HEK293T (cell line): ENCODE results near the gene HOXD10.
A peak's percentile ranks its signal among the peaks of the same experiment; 100 is the strongest.

Experiments used
- CTCF ChIA-PET: fragments of 350-600 bp; formaldehyde crosslinking; extraction: SDS; loops from one replicate; lab custom pipeline; 2021; ENCODE audit warnings: antibody characterized with exemption, inconsistent platforms; lab: Yijun Ruan, JAX
- POLR2A ChIA-PET: fragments of 350-600 bp; formaldehyde crosslinking; extraction: SDS; loops from one replicate; lab custom pipeline; 2020; ENCODE audit warnings: antibody characterized with exemption, inconsistent platforms; lab: Yijun Ruan, JAX
- DNase-seq: peaks from one replicate; pipeline ENCODE4 v3.0.0; 2012; ENCODE audit warnings: mixed read lengths; ENCODE audit errors: extremely low spot score
- ARNT ChIP-seq: fragments of 450-650 bp; IDR thresholded peaks from 2 replicates; pipeline ENCODE4 v1.6.1; 2017; ENCODE audit warnings: mild to moderate bottlenecking
- BHLHE40 ChIP-seq: fragments of 450-650 bp; IDR thresholded peaks from 2 replicates; pipeline ENCODE4 v1.6.1; 2016; ENCODE audit warnings: mild to moderate bottlenecking, moderate library complexity, borderline replicate concordance
- CTBP1 ChIP-seq: fragments of 450-650 bp; IDR thresholded peaks from 2 replicates; pipeline ENCODE4 v1.6.1; 2016; ENCODE audit warnings: borderline replicate concordance
- ELF4 ChIP-seq: fragments of 450-650 bp; IDR thresholded peaks from 2 replicates; pipeline ENCODE4 v1.6.1; 2017; ENCODE audit warnings: antibody characterized with exemption
- FOXA1 ChIP-seq: fragments of 450-650 bp; IDR thresholded peaks from 2 replicates; pipeline ENCODE4 v1.6.1; 2016; ENCODE audit warnings: mild to moderate bottlenecking
- FOXK2 ChIP-seq: fragments of 450-650 bp; IDR thresholded peaks from 2 replicates; pipeline ENCODE4 v1.6.1; 2016; ENCODE audit warnings: mild to moderate bottlenecking
- FOXM1 ChIP-seq: fragments of 450-650 bp; IDR thresholded peaks from 2 replicates; pipeline ENCODE4 v1.6.1; 2017; ENCODE audit warnings: mild to moderate bottlenecking, borderline replicate concordance
- HDGF ChIP-seq: fragments of 450-650 bp; IDR thresholded peaks from 2 replicates; pipeline ENCODE4 v1.6.1; 2017; ENCODE audit warnings: antibody characterized with exemption, borderline replicate concordance
- L3MBTL2 ChIP-seq: fragments of 450-650 bp; conservative IDR thresholded peaks from 2 replicates; pipeline ENCODE4 v1.6.1; 2016; ENCODE audit warnings: mild to moderate bottlenecking
- LEF1 ChIP-seq: fragments of 450-650 bp; IDR thresholded peaks from 2 replicates; pipeline ENCODE4 v1.6.1; 2017; ENCODE audit warnings: mild to moderate bottlenecking, borderline replicate concordance
- NFRKB ChIP-seq: fragments of 450-650 bp; IDR thresholded peaks from 2 replicates; pipeline ENCODE4 v1.6.1; 2016; ENCODE audit warnings: mild to moderate bottlenecking, moderate library complexity
- SP1 ChIP-seq: fragments of 450-650 bp; IDR thresholded peaks from 2 replicates; pipeline ENCODE4 v1.6.1; 2017
- SUZ12 ChIP-seq: fragments of 450-650 bp; IDR thresholded peaks from 2 replicates; pipeline ENCODE4 v1.6.1; 2016; ENCODE audit warnings: mild to moderate bottlenecking
- TARDBP ChIP-seq: fragments of 450-650 bp; IDR thresholded peaks from 2 replicates; pipeline ENCODE4 v1.6.1; 2016
- ZNF384 ChIP-seq: fragments of 450-650 bp; IDR thresholded peaks from 2 replicates; pipeline ENCODE4 v1.6.1; 2016
- TF ChIP-seq, protein P1 (sequence below): fragments of 450-650 bp; IDR thresholded peaks from 2 replicates; pipeline ENCODE4 v1.6.1; 2016

HOXD10 gene

DNA sequence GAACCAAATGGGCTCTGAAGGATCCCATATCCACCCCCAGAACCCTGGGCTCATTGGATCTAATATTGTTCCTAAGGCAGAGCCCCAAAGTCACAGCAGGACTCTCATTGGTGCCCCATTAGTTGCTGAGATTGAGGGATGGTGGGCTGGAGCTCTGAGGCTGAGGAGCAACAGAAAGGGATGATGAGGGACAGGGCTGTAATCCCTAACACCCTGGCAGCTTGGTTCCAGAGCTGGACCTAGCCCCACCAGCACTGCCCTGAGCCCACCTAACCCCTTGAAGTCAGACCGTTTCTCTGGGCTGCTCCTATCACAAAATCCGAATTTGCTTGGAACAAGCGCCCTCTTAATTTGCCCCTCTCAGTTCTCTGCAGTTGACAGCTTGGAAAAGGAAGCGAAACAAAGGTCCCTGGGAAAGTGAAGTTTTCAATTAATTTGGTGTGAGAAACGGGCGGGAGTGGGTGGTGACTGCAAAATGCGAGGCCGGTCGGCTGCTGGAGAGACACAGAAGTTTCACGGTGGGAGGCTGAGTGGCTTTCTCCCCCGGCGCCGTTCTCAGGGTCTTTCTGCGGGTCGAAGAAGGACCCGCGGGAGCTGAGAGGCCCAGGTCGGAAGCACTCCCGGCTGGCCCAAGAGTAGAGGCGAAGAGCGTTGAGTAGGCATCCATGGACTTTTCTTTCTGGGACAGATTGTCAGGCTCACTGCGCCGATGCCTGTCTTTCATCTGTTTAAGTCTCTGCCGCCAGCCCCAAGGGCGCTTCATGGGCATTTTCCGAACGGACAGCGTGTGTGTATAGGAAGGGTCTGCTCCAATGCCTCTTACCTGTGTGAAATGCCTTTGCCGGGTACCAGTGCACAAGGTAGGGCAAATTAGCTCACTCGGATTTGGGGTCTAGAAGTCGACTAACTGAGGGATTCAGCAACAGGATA, 25.0 kb upstream of the HOXD10 start:
- TF ChIP-seq ELF4 = no peak
- no peak for TF ChIP-seq HDGF
- TF ChIP-seq ARNT = no peak
- no peak for TF ChIP-seq FOXM1
- no peak for TF ChIP-seq SUZ12
- TF ChIP-seq FOXA1 = no peak
- no peak for TF ChIP-seq TARDBP
- TF ChIP-seq BHLHE40 = no peak
- no peak for TF ChIP-seq CTBP1
- no peak for TF ChIP-seq NFRKB
- no peak for TF ChIP-seq FOXK2
- TF ChIP-seq SP1 = no peak
- no peak for TF ChIP-seq LEF1
- ChIA-PET CTCF (interaction anchor here (0.6 to 1.0 kb wide), 2 partner anchors 13 to 771 kb away, joined by 4 to 5 read pairs; no protein-coding TSS in a partner anchor), POLR2A (interaction anchor here (0.5 to 6.5 kb wide), 4 partner anchors 12 to 738 kb away, joined by 3 to 117 read pairs (median 4); partner anchors contain the start of gene HOXD11)
- DNase-seq = no peak

DNA sequence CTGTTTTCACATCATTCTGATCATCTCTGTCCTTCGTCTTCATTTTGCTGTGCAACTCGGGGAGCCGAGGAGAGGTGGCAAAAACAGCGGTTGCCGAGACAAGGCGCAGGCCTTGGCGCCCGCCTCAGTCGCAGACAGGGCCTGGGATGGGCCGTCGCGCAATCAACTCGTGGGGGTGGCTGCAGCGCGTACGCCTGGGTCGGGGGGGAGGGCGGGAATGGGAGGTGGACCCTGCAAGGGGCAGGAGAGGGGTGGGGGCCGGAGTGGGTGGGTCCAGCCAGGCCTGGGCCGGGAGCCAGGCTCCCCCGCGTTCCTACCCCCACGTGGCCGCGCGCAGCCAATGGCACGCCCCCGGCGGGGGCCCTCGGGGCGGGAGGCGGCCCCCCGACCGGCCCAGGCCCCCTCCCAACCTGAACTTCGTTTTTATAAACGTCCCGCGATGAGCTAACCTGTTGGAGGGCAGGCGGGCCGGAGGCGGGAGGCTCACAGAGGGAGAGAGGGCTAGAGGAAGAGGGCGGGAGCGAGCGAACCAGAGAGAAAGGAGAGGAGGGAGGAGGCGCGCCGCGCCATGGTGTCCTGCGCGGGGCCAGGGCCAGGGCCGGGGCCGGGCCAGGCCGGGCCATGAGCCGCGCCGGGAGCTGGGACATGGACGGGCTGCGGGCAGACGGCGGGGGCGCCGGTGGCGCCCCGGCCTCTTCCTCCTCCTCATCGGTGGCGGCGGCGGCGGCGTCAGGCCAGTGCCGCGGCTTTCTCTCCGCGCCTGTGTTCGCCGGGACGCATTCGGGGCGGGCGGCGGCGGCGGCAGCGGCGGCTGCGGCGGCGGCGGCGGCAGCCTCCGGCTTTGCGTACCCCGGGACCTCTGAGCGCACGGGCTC, 24.1 kb upstream of the HOXD10 start, which contains the start of gene HOXD13:
Gene HOXD13 (plus strand): TSS at position 452 of the 875 bp plus-strand sequence. CDS start 170 bp downstream, at position 622.
- ChIA-PET CTCF (interaction anchor here (0.6 to 1.0 kb wide), 2 partner anchors 12 to 772 kb away, joined by 4 to 5 read pairs; no protein-coding TSS in a partner anchor), POLR2A (interaction anchor here (0.5 to 6.5 kb wide), 5 partner anchors 12 to 739 kb away, joined by 3 to 117 read pairs (median 3); partner anchors contain the start of gene HOXD11)
- peak; percentile 94 for TF ChIP-seq FOXM1
- peak; percentile 74 for TF ChIP-seq L3MBTL2
- TF ChIP-seq CTBP1 = no peak
- 0 out of 2 replicates have a peak, but pooled peaks have one; percentile 56 for TF ChIP-seq LEF1
- DNase-seq = peak; percentile 87

DNA sequence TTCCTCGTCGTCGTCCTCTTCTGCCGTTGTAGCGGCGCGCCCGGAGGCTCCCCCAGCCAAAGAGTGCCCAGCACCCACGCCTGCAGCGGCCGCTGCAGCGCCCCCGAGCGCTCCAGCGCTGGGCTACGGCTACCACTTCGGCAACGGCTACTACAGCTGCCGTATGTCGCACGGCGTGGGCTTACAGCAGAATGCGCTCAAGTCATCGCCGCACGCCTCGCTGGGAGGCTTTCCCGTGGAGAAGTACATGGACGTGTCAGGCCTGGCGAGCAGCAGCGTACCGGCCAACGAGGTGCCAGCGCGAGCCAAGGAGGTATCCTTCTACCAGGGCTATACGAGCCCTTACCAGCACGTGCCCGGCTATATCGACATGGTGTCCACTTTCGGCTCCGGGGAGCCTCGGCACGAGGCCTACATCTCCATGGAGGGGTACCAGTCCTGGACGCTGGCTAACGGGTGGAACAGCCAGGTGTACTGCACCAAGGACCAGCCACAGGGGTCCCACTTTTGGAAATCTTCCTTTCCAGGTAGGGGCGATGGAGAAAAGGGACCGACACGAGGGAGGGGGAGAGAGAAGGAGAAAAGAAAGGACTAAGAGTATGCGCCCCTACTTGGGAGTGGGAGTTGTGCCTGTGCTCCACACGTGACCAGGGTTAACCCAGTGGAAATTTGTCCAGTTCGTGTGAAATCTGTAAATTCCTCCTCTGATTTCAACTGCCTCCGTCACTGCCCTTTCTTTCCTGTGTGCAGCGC, 23.3 kb upstream of the HOXD10 start:
- ChIA-PET POLR2A (interaction anchor here (0.8 to 6.5 kb wide), 5 partner anchors 11 to 92 kb away, joined by 3 to 117 read pairs (median 4); partner anchors contain the start of genes HOXD11 and LNPK), CTCF (interaction anchor here (0.6 to 1.0 kb wide), 5 partner anchors 8 to 1173 kb away, joined by 3 to 4 read pairs (median 3); no protein-coding TSS in a partner anchor)
- DNase-seq = no peak
- TF ChIP-seq L3MBTL2 (peak; percentile 94), CTBP1 (no peak)

DNA sequence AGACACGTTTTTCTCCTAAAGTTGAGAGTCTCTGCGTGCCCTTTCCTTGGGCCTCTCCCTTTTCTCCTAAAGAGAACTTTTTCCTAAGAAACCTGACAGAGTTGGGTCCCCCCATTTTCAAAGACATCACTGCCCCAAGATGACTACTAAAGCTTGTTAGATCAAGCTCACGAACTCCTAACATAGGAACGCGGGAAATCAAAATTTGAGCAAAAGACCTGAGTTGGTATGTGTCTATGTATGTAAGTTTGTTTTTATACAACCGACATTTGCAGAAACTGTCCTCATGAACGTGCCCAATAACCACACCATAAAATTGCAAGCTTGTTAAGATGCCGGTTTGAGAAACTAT, 22.7 kb upstream of the HOXD10 start:
- DNase-seq = no peak
- ChIA-PET POLR2A (interaction anchor here (1.1 to 6.5 kb wide), 3 partner anchors 11 to 92 kb away, joined by 3 to 117 read pairs (median 6); partner anchors contain the start of genes HOXD11 and LNPK), CTCF (interaction anchor here (0.6 to 1.0 kb wide), 5 partner anchors 8 to 1172 kb away, joined by 3 to 4 read pairs (median 3); no protein-coding TSS in a partner anchor)
- no peak for TF ChIP-seq BHLHE40
- no peak for TF ChIP-seq FOXK2
- TF ChIP-seq HDGF = no peak
- no peak for TF ChIP-seq CTBP1
- TF ChIP-seq L3MBTL2 = no peak
- no peak for TF ChIP-seq ZNF384

DNA sequence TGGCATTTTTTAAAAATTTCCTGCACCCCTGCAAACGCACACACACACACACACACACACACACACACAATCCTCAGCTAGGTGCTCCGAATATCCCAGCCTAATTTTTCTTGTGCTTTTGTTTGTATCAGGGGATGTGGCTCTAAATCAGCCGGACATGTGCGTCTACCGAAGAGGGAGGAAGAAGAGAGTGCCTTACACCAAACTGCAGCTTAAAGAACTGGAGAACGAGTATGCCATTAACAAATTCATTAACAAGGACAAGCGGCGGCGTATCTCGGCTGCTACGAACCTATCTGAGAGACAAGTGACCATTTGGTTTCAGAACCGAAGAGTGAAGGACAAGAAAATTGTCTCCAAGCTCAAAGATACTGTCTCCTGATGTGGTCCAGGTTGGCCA, 22.2 kb upstream of the HOXD10 start:
- CTCF ChIA-PET = interaction anchor here (0.7 to 1.0 kb wide), 4 partner anchors 9 to 1169 kb away, joined by 3 to 4 read pairs (median 3); no protein-coding TSS in a partner anchor
- POLR2A ChIA-PET = interaction anchor here (1.1 to 6.5 kb wide), 3 partner anchors 10 to 92 kb away, joined by 3 to 117 read pairs (median 6); partner anchors contain the start of genes HOXD11 and LNPK
- DNase-seq = no peak
- TF ChIP-seq L3MBTL2 (no peak), TARDBP (no peak), HDGF (no peak), LEF1 (no peak), ZNF384 (no peak), SUZ12 (no peak), FOXK2 (no peak), CTBP1 (no peak), FOXM1 (no peak), ARNT (no peak), BHLHE40 (no peak), NFRKB (no peak), SP1 (no peak), ELF4 (no peak), FOXA1 (no peak)
- TF ChIP-seq, protein P1, sequence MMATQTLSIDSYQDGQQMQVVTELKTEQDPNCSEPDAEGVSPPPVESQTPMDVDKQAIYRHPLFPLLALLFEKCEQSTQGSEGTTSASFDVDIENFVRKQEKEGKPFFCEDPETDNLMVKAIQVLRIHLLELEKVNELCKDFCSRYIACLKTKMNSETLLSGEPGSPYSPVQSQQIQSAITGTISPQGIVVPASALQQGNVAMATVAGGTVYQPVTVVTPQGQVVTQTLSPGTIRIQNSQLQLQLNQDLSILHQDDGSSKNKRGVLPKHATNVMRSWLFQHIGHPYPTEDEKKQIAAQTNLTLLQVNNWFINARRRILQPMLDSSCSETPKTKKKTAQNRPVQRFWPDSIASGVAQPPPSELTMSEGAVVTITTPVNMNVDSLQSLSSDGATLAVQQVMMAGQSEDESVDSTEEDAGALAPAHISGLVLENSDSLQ = no peak
